RWPE2 (cell line): ENCODE data around the gene ALDH4A1.

Experiments used
- ATAC-seq: fragments of 200-7000 bp; cut with Tn5 transposase; 3 replicates; pipeline ENCODE4 v1.9.1; 2021; ENCODE audit warnings: low read depth
- DNase-seq: peaks from one replicate; pipeline ENCODE4 v3.0.0-alpha.2; 2020; ENCODE audit warnings: low spot score
- H3K27ac ChIP-seq: fragments of 450-650 bp; 2 replicates; pipeline ENCODE4 v1.5.1; 2017; ENCODE audit warnings: mild to moderate bottlenecking; ENCODE audit not compliant: poor library complexity, severe bottlenecking
- H3K27me3 ChIP-seq: fragments of 250-450 bp; sonication (Bioruptor Pico); 2 replicates; pipeline ENCODE4 v1.5.1; 2021; ENCODE audit warnings: mild to moderate bottlenecking, moderate library complexity; ENCODE audit not compliant: insufficient read depth, poor library complexity, severe bottlenecking
- H3K36me3 ChIP-seq: fragments of 250-450 bp; sonication (Bioruptor Pico); 2 replicates; pipeline ENCODE4 v1.5.1; 2020; ENCODE audit warnings: low read depth, mild to moderate bottlenecking, moderate library complexity
- H3K4me1 ChIP-seq: fragments of 250-450 bp; sonication (Bioruptor Pico); 2 replicates; pipeline ENCODE4 v1.5.1; 2021; ENCODE audit warnings: mild to moderate bottlenecking, moderate library complexity; ENCODE audit not compliant: insufficient read depth, poor library complexity, severe bottlenecking
- H3K4me3 ChIP-seq: fragments of 250-450 bp; sonication (Bioruptor Pico); 2 replicates; pipeline ENCODE4 v1.5.1; 2021; ENCODE audit warnings: mild to moderate bottlenecking, moderate library complexity; ENCODE audit not compliant: severe bottlenecking
- H3K9me3 ChIP-seq: fragments of 250-450 bp; sonication (Bioruptor Pico); 2 replicates; pipeline ENCODE4 v1.5.1; 2021; ENCODE audit warnings: mild to moderate bottlenecking, moderate library complexity; ENCODE audit not compliant: severe bottlenecking
- TF ChIP-seq, protein P1 (sequence below): fragments of 450-650 bp; IDR thresholded peaks from one replicate; pipeline ENCODE4 v1.5.1; 2017; ENCODE audit warnings: mild to moderate bottlenecking, moderate library complexity; ENCODE audit not compliant: poor library complexity, severe bottlenecking

The ALDH4A1 gene

GRCh38 chr1:18943162-18943561 is 40.8 kb upstream of the ALDH4A1 start:
- H3K36me3 ChIP-seq, result peaks cover 19% of the 10 kb centered on the region
- H3K27ac ChIP-seq, result peak overlapping the region; percentile 97
- TF ChIP-seq, protein P1, sequence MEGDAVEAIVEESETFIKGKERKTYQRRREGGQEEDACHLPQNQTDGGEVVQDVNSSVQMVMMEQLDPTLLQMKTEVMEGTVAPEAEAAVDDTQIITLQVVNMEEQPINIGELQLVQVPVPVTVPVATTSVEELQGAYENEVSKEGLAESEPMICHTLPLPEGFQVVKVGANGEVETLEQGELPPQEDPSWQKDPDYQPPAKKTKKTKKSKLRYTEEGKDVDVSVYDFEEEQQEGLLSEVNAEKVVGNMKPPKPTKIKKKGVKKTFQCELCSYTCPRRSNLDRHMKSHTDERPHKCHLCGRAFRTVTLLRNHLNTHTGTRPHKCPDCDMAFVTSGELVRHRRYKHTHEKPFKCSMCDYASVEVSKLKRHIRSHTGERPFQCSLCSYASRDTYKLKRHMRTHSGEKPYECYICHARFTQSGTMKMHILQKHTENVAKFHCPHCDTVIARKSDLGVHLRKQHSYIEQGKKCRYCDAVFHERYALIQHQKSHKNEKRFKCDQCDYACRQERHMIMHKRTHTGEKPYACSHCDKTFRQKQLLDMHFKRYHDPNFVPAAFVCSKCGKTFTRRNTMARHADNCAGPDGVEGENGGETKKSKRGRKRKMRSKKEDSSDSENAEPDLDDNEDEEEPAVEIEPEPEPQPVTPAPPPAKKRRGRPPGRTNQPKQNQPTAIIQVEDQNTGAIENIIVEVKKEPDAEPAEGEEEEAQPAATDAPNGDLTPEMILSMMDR, result no peak
- DNase-seq (no peak), ATAC-seq (no peak)
- no peaks in the 10 kb centered on the region for H3K27me3 ChIP-seq
- H3K9me3 ChIP-seq, result no peaks in the 10 kb centered on the region
- H3K4me1 ChIP-seq, result peaks cover 60% of the 10 kb centered on the region
- no peak overlapping the region for H3K4me3 ChIP-seq

- TF ChIP-seq, protein P1, result no peak
- ATAC-seq (no peak), DNase-seq (no peak)
- H3K27me3 ChIP-seq, result no peaks in the 10 kb centered on the region
- peaks cover 52% of the 10 kb centered on the region for H3K4me1 ChIP-seq
- H3K4me3 ChIP-seq, result no peak overlapping the region
- H3K36me3 ChIP-seq, result peaks cover 13% of the 10 kb centered on the region; the same call in 1 of the 2 replicates
- H3K9me3 ChIP-seq, result no peaks in the 10 kb centered on the region
- H3K27ac ChIP-seq, result peak overlapping the region; percentile 97
These were observed 40.0 kb upstream of the ALDH4A1 start for GRCh38 chr1:18942340-18942739.

DNA sequence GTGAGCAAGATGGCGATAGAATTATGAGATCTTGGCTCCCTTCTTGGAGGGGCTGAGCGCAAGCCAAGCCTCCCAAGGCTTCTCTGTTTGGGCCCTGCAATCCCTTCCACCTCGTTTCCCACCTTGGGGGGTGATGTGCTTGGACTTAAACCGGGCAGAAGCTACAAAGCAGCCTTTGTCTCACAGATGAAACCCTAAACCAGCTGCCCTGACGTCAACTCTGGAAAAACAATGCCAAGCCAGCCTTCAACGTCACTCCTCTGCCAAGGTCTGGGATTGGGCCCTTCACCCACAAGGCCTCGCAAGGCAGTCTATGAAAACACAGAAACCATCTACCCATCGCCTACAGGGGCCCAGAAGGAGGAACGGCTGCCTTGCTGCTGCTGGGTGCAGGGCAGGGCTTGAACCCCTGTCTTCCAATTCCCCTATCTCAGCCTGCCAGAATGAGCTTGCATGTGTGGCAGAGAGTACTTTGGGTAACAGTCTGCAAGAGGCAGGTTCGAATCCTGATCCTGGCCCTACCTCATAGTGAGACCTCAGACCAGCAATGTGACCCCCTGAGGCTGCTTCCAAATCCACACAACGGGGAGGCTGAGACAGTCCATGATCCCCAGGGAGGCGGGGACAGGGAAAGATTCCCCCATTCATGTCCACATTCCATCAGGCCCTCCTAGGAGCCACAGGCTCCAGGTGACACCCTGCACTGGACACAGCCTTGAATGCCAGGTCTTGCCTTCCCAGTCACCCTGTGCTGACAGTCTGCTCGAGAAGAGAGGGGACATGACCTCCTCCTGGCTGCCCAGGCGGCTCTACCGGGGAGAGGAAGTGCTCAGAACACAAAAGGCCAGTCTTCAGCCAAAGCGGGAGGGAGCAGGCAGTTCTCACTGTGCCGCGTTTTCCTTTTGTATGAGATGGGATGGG is 39.1 kb upstream of the ALDH4A1 start:
- no peak for DNase-seq

DNA sequence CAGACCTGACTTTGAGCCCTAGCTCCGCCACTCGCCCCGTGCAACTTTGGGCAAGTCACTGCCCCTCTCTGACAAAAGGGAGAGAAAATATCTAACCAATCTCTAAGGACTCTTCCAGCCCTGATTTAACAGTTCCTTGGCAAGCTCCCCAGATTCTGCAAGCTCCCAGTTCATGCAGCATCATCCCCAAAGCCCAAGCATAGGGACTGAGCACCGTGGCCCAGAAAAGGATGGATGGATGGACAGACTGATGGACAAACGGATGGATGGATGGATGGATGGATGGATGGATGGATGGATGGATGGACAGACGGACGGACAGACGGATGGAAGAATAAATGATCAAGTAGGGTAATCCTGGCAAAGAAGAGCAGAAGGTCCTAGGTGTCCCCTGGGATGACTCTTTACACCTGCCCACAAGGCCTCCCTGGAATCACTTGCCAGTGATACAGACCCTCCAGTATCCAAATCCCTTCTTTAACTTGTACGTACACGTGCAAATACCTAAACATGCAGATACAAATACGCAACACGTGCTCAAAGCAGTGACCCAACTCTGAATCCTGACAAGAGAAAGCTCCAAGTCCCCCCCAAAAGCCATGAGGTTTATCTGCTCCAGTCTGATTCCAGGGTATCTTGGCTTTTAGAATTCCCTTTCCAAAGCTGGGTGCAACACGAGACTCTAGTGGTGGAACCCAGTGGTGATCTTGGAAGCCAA is 38.1 kb upstream of the ALDH4A1 start:
- Histone ChIP-seq H3K4me1 (peaks cover 41% of the 10 kb centered on the region), H3K9me3 (no peaks in the 10 kb centered on the region), H3K4me3 (no peak overlapping the region), H3K27ac (peak overlapping the region; percentile 97), H3K36me3 (peaks cover 13% of the 10 kb centered on the region; the same call in 1 of the 2 replicates), H3K27me3 (no peaks in the 10 kb centered on the region)
- ATAC-seq (no peak), DNase-seq (no peak)
- TF ChIP-seq, protein P1, result no peak

More for the DNA sequence above, 39.1 kb upstream of the ALDH4A1 start:
- Histone ChIP-seq H3K27me3 (no peaks in the 10 kb centered on the region), H3K4me1 (peaks cover 44% of the 10 kb centered on the region), H3K27ac (peak overlapping the region; percentile 97), H3K4me3 (no peak overlapping the region), H3K9me3 (no peaks in the 10 kb centered on the region), H3K36me3 (peaks cover 13% of the 10 kb centered on the region; the same call in 1 of the 2 replicates)
- ATAC-seq, result peak; percentile 69
- TF ChIP-seq, protein P1, result no peak
